ENCODE measurements around the gene CASZ1.

The CASZ1 gene

DNA sequence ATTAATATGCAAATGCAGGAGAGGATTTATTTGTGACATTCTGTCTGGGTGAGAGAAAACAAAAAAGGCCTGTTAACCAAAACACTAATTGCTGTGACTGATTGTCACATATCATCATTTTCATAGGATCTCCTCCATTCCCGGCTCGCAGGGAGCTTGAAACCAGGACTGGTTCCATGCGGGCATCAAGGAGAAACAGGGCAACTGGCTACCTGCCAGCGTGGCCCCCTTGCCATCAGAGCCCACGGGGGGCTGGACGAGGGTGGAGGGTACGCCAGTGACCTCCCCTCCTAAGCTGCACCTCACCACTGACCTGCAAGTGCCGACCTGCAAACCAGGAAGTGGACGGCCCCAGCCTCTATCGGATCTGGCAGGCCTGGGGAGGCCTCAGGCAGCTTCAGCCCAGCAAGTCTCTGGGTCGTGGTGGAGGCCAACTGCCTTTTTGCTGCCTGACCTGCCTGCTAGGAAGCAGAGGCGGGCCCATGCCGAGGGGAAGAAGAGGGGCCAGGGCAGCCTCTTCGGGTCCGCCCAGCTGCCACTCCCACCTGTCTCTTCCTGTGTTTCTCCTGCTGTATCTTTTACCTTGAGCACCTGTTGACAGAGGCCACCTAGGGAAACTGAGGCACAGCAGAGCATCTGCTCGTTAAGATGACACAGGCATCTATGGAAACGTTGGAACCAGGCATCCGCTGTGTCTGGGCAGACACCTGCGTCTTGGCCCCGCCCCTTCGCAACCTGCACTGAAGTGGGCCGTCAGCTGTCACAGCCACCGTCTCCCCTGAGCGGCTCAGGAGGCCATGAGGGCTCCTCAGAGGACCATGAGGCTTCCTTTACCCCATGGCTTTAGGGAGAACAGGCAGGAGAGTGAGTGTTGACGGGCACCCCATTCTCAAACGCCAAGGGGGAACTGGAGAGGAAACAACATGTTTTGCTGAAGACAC lies 74.8 kb downstream of the CASZ1 start:
- no peak overlapping the region for H3K4me3 ChIP-seq (ENCODE audit: low read depth, low read length)
- no peak for DNase-seq (ENCODE audit: low read depth)
- TF ChIP-seq, protein P1, sequence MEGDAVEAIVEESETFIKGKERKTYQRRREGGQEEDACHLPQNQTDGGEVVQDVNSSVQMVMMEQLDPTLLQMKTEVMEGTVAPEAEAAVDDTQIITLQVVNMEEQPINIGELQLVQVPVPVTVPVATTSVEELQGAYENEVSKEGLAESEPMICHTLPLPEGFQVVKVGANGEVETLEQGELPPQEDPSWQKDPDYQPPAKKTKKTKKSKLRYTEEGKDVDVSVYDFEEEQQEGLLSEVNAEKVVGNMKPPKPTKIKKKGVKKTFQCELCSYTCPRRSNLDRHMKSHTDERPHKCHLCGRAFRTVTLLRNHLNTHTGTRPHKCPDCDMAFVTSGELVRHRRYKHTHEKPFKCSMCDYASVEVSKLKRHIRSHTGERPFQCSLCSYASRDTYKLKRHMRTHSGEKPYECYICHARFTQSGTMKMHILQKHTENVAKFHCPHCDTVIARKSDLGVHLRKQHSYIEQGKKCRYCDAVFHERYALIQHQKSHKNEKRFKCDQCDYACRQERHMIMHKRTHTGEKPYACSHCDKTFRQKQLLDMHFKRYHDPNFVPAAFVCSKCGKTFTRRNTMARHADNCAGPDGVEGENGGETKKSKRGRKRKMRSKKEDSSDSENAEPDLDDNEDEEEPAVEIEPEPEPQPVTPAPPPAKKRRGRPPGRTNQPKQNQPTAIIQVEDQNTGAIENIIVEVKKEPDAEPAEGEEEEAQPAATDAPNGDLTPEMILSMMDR (IDR thresholded peaks at IDR 0.05; ENCODE audit: low read depth, low read length, missing control alignments): no peak
- in situ Hi-C loops (cut with HindIII; ENCODE audit: low sequenced_read_pairs): no loop called here

- TF ChIP-seq, protein P1 (IDR thresholded peaks at IDR 0.05; ENCODE audit: low read depth, low read length, missing control alignments): no peak
- DNase-seq (ENCODE audit: low read depth): no peak
- H3K4me3 ChIP-seq (ENCODE audit: low read depth, low read length): no peak overlapping the region
- in situ Hi-C loops (cut with HindIII; ENCODE audit: low sequenced_read_pairs): no loop called here
Observed at GRCh38 chr1:10720635-10721034, 75.8 kb downstream of the CASZ1 start.

- no peak overlapping the region for H3K4me3 ChIP-seq (ENCODE audit: low read depth, low read length)
- in situ Hi-C loops (cut with HindIII; ENCODE audit: low sequenced_read_pairs): loop anchor here (5.0 kb wide), 1 partner anchor 66 kb away; no protein-coding TSS in a partner anchor
- TF ChIP-seq, protein P1 (IDR thresholded peaks at IDR 0.05; ENCODE audit: low read depth, low read length, missing control alignments): no peak
- DNase-seq (ENCODE audit: low read depth): no peak
Observed at GRCh38 chr1:10718083-10718415, 78.4 kb downstream of the CASZ1 start.

DNA sequence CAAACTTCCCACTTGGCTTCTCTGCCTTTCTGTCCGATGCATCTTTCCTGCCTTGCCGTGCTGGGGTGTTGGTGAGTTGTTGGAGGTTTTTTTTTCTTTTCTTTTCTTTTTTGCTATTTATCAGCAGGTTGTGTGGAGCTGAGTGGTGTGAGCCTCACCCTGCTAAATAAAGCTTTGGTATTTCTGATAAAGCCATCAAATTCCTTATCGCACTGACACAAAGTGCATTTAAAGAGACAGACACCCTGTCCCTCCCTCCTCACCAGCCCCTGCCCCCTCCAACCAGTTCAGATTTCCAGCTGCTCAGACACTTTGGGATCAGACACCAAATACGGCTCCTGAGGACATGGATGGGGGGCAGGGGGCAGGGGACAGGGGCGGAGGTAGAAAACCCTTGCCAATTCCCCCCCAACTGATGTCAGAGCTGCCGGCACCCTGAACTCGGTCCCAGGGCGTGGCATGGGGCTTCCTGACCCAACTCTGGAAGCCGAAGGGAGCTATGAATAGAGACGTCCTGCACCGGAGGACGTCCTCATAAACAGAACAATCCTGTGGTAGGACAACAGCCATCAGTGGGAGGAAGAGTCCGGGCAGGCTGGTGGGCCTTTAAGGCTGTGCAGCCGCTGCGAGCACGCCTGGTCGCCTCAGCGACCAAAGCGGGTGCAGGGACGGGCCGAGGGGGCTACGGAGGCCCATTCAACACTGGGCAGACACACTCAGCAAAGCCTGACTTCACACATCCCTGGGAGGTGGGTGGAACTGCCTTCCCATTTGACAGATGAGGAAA lies 79.0 kb downstream of the CASZ1 start:
- no peak overlapping the region for H3K4me3 ChIP-seq (ENCODE audit: low read depth, low read length)
- TF ChIP-seq, protein P1 (IDR thresholded peaks at IDR 0.05; ENCODE audit: low read depth, low read length, missing control alignments): no peak
- no peak for DNase-seq (ENCODE audit: low read depth)
- in situ Hi-C loops (cut with HindIII; ENCODE audit: low sequenced_read_pairs): loop anchor here (5.0 kb wide), 1 partner anchor 65 kb away; no protein-coding TSS in a partner anchor

DNA sequence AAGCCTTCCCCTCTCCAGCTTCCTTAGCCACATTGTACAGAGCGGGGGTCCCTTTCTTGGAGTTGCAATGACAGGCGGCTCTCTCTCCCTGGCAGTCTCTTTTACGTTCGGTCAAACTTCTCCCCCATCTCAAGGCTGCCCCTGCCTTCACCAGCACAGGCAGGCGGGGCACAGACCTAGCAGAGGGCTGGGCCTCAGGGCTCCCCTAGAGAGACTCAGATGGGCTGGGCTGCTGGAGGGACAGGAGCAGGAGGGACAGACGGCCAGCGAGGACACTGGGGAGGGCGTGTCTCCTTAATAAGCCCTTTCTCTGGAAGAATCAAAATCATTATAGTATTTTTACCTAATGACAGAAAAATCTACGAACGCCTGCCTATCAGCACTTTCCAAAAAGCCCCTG lies 79.6 kb downstream of the CASZ1 start:
- in situ Hi-C loops (cut with HindIII; ENCODE audit: low sequenced_read_pairs): loop anchor here (5.0 kb wide), 1 partner anchor 65 kb away; no protein-coding TSS in a partner anchor
- no peak for DNase-seq (ENCODE audit: low read depth)
- TF ChIP-seq, protein P1 (IDR thresholded peaks at IDR 0.05; ENCODE audit: low read depth, low read length, missing control alignments): no peak
- H3K4me3 ChIP-seq (ENCODE audit: low read depth, low read length): no peak overlapping the region

GRCh38 chr1:10714337-10715114 lies 81.9 kb downstream of the CASZ1 start:
- in situ Hi-C loops (cut with HindIII; ENCODE audit: low sequenced_read_pairs): loop anchor here (5.0 kb wide), 2 partner anchors 62 to 68 kb away; no protein-coding TSS in a partner anchor
- peak; percentile 9 for DNase-seq (ENCODE audit: low read depth)
- no peak overlapping the region for H3K4me3 ChIP-seq (ENCODE audit: low read depth, low read length)
- TF ChIP-seq, protein P1 (IDR thresholded peaks at IDR 0.05; ENCODE audit: low read depth, low read length, missing control alignments): no peak

Measured in astrocyte of the cerebellum (primary cell).